ENCODE measurements around the gene CISD2. TPM values are rescaled to one million over a fixed set of nuclear protein-coding genes. Genes with fewer than 3 reads are reported as not detected.
"Not testable (repeated sequence)": the region's sequence is repeated elsewhere in the genome, so short reads cannot be mapped to it uniquely, and the experiment has no call there.

The CISD2 gene
- total and polyA plus RNA-seq, 4 donors, result 31.7 to 65.9 (median 59.9) TPM

DNA sequence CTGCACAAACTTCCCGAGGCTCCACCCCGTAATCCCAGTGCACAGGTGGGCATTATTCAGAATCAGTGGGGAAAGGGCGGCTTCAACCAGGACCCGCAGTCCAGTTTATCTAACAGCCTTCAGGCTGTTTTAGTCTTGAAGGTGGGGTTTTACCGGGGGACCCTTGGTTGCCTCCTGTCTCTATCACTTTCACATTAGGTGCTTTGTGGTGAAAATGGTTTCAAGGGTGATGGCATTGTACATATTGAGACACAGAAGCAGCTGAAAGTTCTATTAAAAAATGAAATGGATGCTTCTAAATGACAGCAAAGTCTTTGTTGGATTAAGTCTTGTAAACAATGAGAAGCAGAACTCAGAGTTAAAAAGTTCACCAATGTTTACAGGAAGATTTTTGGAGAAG is 27.8 kb downstream of the CISD2 start:
- H3K4me1 ChIP-seq (ENCODE audit: control insufficient read depth, insufficient read depth, low read length); H3K4me3 ChIP-seq (ENCODE audit: low read depth, low read length): not testable (repeated sequence)
- WGBS (ENCODE audit: insufficient coverage), result no CpG with 5 or more reads among the region's 5 CpGs

DNA sequence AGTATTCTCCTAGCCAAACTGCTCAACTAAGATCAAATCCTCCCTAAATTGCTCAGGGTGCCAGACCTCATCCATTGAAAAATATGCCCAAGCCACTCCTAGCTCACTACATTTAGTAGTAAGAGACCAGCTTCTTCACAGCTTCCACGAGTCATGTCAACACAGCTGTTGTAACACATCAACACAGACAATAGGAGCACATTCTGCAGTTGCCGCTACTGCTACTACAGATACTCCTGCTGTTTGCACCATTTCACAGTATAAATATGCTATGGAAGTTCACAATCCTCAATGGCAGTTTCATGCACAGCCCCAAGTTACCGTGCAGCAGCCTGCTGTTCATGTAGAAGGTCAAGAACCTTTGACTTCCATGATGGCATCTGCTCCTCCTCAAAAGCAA is 28.8 kb downstream of the CISD2 start:
- 82% methylated on average over 3 of the region's 3 CpGs for WGBS (ENCODE audit: insufficient coverage)
- H3K27me3 ChIP-seq (ENCODE audit: control insufficient read depth, insufficient read depth, low read length); H3K36me3 ChIP-seq (ENCODE audit: control insufficient read depth, insufficient read depth, low read length); DNase-seq (ENCODE audit: low read depth in 4 of 6, low spot score in 6 of 6); H3K27ac ChIP-seq (ENCODE audit: low read depth, low read length); H3K9me3 ChIP-seq (ENCODE audit: control insufficient read depth, insufficient read depth, low read length); H3K4me1 ChIP-seq (ENCODE audit: control insufficient read depth, insufficient read depth, low read length); H3K4me3 ChIP-seq (ENCODE audit: low read depth, low read length): not testable (repeated sequence)

More for the DNA sequence above, 27.8 kb downstream of the CISD2 start:
- not testable (repeated sequence) for H3K27ac ChIP-seq (ENCODE audit: low read depth, low read length); H3K27me3 ChIP-seq (ENCODE audit: control insufficient read depth, insufficient read depth, low read length); H3K9me3 ChIP-seq (ENCODE audit: control insufficient read depth, insufficient read depth, low read length); DNase-seq (ENCODE audit: low read depth in 4 of 6, low spot score in 6 of 6); H3K36me3 ChIP-seq (ENCODE audit: control insufficient read depth, insufficient read depth, low read length)

DNA sequence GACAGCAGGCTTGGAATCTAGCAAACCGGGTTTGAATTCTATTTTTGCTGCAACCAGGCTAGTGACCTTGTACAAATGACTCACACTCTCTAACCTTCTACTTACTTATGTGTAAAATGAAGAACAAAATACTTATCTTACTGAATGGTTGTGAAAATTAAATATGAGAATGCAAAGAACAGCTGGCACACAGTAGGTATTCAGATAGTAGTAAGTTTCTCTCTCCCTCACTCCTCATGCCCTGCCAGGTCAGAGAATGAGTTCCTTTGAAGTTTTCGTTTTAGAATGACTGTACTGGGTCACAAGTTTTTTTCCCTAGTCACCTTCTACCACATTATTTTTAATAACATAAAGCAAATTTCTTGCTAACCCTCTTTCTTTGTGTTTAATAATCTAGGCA is 33.0 kb downstream of the CISD2 start:
- WGBS (ENCODE audit: insufficient coverage), result no CpG with 5 or more reads among the region's 2 CpGs
- Histone ChIP-seq H3K9me3 (ENCODE audit: control insufficient read depth, insufficient read depth, low read length) (no peaks in the 10 kb centered on the region), H3K27ac (ENCODE audit: low read depth, low read length) (no peak overlapping the region)

DNA sequence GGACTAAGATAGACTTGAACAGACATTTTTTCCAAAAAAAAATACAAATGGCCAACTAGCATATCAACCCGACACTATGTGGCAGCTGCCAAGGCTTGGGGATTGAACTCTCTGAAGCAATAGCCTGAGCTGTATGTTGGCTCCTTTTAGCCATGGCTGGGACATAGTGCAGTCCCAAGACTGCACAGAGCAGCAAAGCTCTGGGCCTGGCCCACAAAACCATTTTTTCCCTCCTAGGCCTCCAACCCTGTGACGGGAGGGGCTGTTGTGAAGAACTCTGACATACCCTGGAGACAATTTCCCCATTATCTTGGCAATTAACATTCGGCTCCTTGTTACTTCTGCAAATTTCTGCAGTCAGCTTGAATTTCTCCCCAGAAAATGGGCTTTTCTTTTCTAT is 50.1 kb downstream of the CISD2 start:
- DNase-seq (ENCODE audit: low read depth in 4 of 6, low spot score in 6 of 6), result no peak
- Histone ChIP-seq H3K4me1 (ENCODE audit: control insufficient read depth, insufficient read depth, low read length) (no peaks in the 10 kb centered on the region), H3K36me3 (ENCODE audit: control insufficient read depth, insufficient read depth, low read length) (no peaks in the 10 kb centered on the region), H3K9me3 (ENCODE audit: control insufficient read depth, insufficient read depth, low read length) (no peaks in the 10 kb centered on the region), H3K4me3 (ENCODE audit: low read depth, low read length) (no peak overlapping the region), H3K27me3 (ENCODE audit: control insufficient read depth, insufficient read depth, low read length) (no peaks in the 10 kb centered on the region), H3K27ac (ENCODE audit: low read depth, low read length) (no peak overlapping the region)
- 91% methylated on average over 3 of the region's 3 CpGs for WGBS (ENCODE audit: insufficient coverage)

More for the DNA sequence above, 33.0 kb downstream of the CISD2 start:
- Histone ChIP-seq H3K36me3 (ENCODE audit: control insufficient read depth, insufficient read depth, low read length) (no peaks in the 10 kb centered on the region), H3K27me3 (ENCODE audit: control insufficient read depth, insufficient read depth, low read length) (no peaks in the 10 kb centered on the region), H3K4me1 (ENCODE audit: control insufficient read depth, insufficient read depth, low read length) (no peaks in the 10 kb centered on the region), H3K4me3 (ENCODE audit: low read depth, low read length) (no peak overlapping the region)
- no peak for DNase-seq (ENCODE audit: low read depth in 4 of 6, low spot score in 6 of 6)

DNA sequence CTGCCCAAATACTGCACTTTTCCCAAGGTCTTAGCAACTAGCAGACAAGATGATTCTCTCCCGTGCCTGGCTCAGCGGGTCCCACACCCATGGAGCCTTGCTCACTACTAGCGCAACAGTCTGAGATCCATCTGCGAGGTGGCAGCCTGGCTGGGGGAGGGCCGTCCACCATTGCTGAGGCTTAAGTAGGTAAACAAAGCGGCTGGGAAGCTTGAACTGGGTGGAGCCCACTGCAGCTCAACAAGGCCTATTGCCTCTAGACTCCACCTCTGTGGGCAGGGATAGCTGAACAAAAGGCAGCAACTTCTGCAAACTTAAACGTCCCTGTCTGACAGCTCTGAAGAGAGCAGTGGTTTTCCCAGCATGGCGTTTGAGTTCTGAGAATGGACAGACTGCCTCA is 50.9 kb downstream of the CISD2 start:
- H3K4me1 ChIP-seq (ENCODE audit: control insufficient read depth, insufficient read depth, low read length); DNase-seq (ENCODE audit: low read depth in 4 of 6, low spot score in 6 of 6); H3K27ac ChIP-seq (ENCODE audit: low read depth, low read length); H3K36me3 ChIP-seq (ENCODE audit: control insufficient read depth, insufficient read depth, low read length); H3K27me3 ChIP-seq (ENCODE audit: control insufficient read depth, insufficient read depth, low read length); H3K9me3 ChIP-seq (ENCODE audit: control insufficient read depth, insufficient read depth, low read length); H3K4me3 ChIP-seq (ENCODE audit: low read depth, low read length): not testable (repeated sequence)
- 77% methylated on average over 7 of the region's 8 CpGs for WGBS (ENCODE audit: insufficient coverage)

DNA sequence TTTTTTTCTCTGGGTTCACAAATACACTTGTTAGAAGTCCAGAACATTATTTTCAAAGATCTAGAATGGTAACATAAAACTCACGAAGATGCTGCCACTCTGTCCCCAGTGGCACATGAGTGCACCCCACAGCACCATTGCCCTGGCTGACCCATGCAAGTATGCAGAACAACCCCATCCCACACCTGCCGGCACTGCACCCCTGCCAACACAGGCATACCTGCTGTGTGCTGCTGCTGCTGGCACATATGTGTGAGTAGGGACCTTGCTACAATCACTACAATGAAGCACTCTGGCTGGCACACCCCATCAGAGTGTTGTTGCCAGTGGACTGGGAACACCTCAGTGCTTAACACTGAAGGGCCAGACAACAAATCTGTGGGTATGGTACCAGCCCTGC is 66.9 kb downstream of the CISD2 start:
- no peak for DNase-seq (ENCODE audit: low read depth in 4 of 6, low spot score in 6 of 6)
- H3K27ac ChIP-seq (ENCODE audit: low read depth, low read length), result no peak overlapping the region
- no peak overlapping the region for H3K4me3 ChIP-seq (ENCODE audit: low read depth, low read length)
- H3K9me3 ChIP-seq (ENCODE audit: control insufficient read depth, insufficient read depth, low read length), result no peaks in the 10 kb centered on the region
- H3K27me3 ChIP-seq (ENCODE audit: control insufficient read depth, insufficient read depth, low read length), result no peaks in the 10 kb centered on the region
- no peaks in the 10 kb centered on the region for H3K36me3 ChIP-seq (ENCODE audit: control insufficient read depth, insufficient read depth, low read length)
- 59% methylated on average over 2 of the region's 2 CpGs for WGBS (ENCODE audit: insufficient coverage)
- H3K4me1 ChIP-seq (ENCODE audit: control insufficient read depth, insufficient read depth, low read length), result no peaks in the 10 kb centered on the region

DNA sequence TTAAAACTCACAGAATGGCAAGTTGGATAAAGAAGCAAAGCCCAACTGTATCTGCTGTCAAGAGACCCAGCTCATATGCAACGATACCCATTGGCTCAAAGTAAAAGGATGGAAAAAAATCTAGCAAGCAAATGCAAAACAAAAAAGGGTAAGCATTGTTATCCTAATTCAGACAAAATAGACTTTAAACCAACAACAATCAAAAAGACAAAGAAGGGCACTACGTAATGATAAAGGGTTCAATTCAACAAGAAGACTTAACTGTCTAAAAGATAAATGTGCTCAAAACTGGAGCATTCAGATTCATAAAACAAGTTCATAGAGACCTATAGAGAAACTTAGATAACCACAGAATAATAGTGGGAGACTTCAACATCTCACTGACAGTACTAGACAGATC is 69.3 kb downstream of the CISD2 start:
- H3K4me3 ChIP-seq (ENCODE audit: low read depth, low read length); H3K9me3 ChIP-seq (ENCODE audit: control insufficient read depth, insufficient read depth, low read length); H3K36me3 ChIP-seq (ENCODE audit: control insufficient read depth, insufficient read depth, low read length); H3K4me1 ChIP-seq (ENCODE audit: control insufficient read depth, insufficient read depth, low read length); DNase-seq (ENCODE audit: low read depth in 4 of 6, low spot score in 6 of 6); H3K27me3 ChIP-seq (ENCODE audit: control insufficient read depth, insufficient read depth, low read length); H3K27ac ChIP-seq (ENCODE audit: low read depth, low read length): not testable (repeated sequence)
- WGBS (ENCODE audit: insufficient coverage), result no CpG with 5 or more reads among the region's 2 CpGs

Small RNAs within 50 kb of the gene (small RNA-seq; reads per million reads assigned to genes)
- gene RNU7-151P (ENCODE audit: low replicate concordance), result not detected

Other genes with a start within 250 kb of the CISD2 start
- gene MANBA, start 108.0 kb upstream of the CISD2 start, total RNA-seq, result 10 to 100 TPM; 34.1 to 36.6 TPM
- 10 to 100 TPM; 14.2 to 15.0 TPM for gene MANBA, start 108.0 kb upstream of the CISD2 start, polyA plus RNA-seq (ENCODE audit: insufficient read length in 2 of 2)
- 100 to 1,000 TPM; 255 to 263 TPM for gene UBE2D3, start 41.4 kb upstream of the CISD2 start, total RNA-seq
- 100 to 1,000 TPM; 207 to 239 TPM for gene UBE2D3, start 41.4 kb upstream of the CISD2 start, polyA plus RNA-seq (ENCODE audit: insufficient read length in 2 of 2)
- 1 to 10 TPM; 4.4 to 9.7 TPM for gene SLC9B1, start 150.7 kb downstream of the CISD2 start, total RNA-seq
- gene SLC9B1, start 150.7 kb downstream of the CISD2 start, polyA plus RNA-seq (ENCODE audit: insufficient read length in 2 of 2), result 1 to 10 TPM; 2.7 to 3.4 TPM
- 10 to 100 TPM; 58.7 to 67.3 TPM for gene SLC9B2, start 207.8 kb downstream of the CISD2 start, total RNA-seq
- gene SLC9B2, start 207.8 kb downstream of the CISD2 start, polyA plus RNA-seq (ENCODE audit: insufficient read length in 2 of 2), result 10 to 100 TPM; 40.9 to 42.6 TPM
- 100 to 1,000 TPM in 1 of 2 donors, 10 to 100 TPM in 1; 51.1 to 129 TPM for gene BDH2, start 230.8 kb downstream of the CISD2 start, total RNA-seq
- gene BDH2, start 230.8 kb downstream of the CISD2 start, polyA plus RNA-seq (ENCODE audit: insufficient read length in 2 of 2), result 10 to 100 TPM; 47.2 to 50.3 TPM

All from spinal cord (tissue), 10 donors.